Mononuclear cell (primary cell): ENCODE data around the gene SVIL. TPM values are rescaled to one million over a fixed set of nuclear protein-coding genes. Genes with fewer than 3 reads are reported as not detected.
"Not testable (repeated sequence)": the region's sequence is repeated elsewhere in the genome, so short reads cannot be mapped to it uniquely, and the experiment has no call there.

Source experiments
- H3K27me3 ChIP-seq: 2 replicates; pipeline ENCODE4 v1.6.0; 2011; ENCODE audit warnings: low read length, control low read depth; ENCODE audit not compliant: insufficient read depth
- H3K4me1 ChIP-seq: 2 replicates; pipeline ENCODE4 v1.5.1; 2011; ENCODE audit warnings: mild to moderate bottlenecking, low read length, control low read depth; ENCODE audit not compliant: insufficient read depth
- H3K4me3 ChIP-seq: 2 replicates; pipeline ENCODE4 v1.5.1; 2011; ENCODE audit warnings: mild to moderate bottlenecking, low read length, moderate library complexity
- H3K9me3 ChIP-seq: 2 replicates; pipeline ENCODE4 v1.5.1; 2011; ENCODE audit warnings: low read depth, mild to moderate bottlenecking, control low read depth, low read length
- total RNA-seq: library from RNA; depleted of rRNA; stranded (reverse); fragments of >200 nt; gene quantifications from one replicate; pipeline ENCODE4 v1.2.3, GENCODE V29; 2012

The SVIL gene
- total RNA-seq, 1 donor = 39.5 TPM

DNA sequence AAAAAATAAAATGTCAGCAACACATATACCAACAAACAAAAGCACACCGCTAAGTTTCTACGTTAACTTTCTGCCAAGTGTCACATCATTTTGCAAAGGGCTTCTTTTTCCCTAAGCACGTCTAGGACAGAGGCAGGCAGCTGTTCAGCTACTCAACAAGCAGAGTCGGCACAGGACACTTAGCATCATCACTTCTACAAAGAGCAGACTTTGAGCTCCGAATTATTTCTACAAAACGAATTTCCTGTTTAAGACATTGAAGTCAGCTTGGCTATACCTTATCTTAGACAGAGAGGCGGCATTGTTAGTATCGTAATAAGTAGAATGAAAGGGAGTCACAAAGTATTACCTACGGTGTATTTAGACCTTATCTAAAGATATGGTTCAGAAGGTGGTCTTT, 110.1 kb downstream of the SVIL start:
- H3K27me3 ChIP-seq = no peaks in the 10 kb centered on the region
- no peaks in the 10 kb centered on the region for H3K9me3 ChIP-seq
- no peaks in the 10 kb centered on the region for H3K4me1 ChIP-seq
- no peak overlapping the region for H3K4me3 ChIP-seq

GRCh38 chr10:29524294-29524693, 110.5 kb downstream of the SVIL start:
- no peak overlapping the region for H3K4me3 ChIP-seq
- H3K27me3 ChIP-seq = no peaks in the 10 kb centered on the region
- no peaks in the 10 kb centered on the region for H3K9me3 ChIP-seq
- no peaks in the 10 kb centered on the region for H3K4me1 ChIP-seq

GRCh38 chr10:29522918-29523317, 111.9 kb downstream of the SVIL start:
- Histone ChIP-seq H3K4me1 (no peaks in the 10 kb centered on the region), H3K4me3 (no peak overlapping the region), H3K27me3 (no peaks in the 10 kb centered on the region), H3K9me3 (no peaks in the 10 kb centered on the region)

DNA sequence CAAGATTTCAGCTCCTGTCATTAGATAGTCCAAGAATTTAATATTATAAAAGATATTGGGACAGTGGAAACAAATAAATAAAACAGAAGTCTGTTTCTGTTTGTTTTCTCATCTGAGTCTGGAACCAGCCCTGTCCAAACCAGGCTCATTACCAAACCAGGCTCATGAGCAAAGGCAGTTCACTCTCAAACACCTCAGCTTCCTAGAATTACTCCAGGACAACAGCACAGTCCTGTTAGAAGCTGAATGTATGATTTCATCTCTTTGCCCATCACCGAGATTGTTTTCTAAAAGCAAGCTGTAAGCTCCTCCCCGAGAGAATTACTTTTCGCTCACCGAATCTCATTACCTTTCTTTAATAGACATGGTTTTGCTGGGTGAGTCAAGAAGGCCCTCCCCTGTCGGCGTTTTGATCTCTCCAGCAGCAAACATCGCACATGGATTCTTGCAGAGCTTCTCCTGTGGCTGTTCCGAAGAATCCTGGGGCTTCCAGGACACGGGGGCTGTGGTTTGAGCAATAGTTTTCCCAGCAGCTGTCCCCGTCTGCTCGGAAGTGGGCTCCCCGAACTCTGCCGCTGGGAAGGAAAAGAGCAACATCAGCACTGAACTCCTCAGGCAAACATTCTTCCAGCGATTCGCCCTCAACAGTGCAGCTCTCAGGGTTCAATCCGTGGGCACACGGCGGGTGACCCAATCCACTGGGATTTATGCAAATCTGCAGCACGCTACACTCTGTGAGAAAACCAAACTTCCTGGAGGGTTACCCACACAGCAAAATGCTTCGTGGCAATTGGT, 112.5 kb downstream of the SVIL start:
- Histone ChIP-seq H3K4me3 (no peak overlapping the region), H3K9me3 (no peaks in the 10 kb centered on the region), H3K4me1 (no peaks in the 10 kb centered on the region), H3K27me3 (no peaks in the 10 kb centered on the region)

DNA sequence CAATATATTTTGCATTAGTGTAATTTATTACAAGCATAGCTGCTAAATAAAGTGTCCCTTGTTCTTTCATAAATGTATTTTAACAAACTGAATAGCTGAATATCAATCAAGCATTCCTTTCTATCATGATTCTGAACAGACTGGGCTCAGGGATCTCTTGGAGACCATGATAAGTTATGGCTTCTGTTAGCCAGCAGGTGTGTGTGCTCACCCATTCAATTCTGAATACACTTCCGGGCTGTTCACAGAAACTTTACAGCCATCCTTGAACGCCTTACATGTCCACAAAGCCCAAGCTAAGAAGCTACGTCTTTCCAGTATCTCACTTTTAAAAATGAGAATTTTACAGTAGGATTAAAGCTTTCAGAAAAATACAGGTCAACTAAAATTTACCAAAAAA, 115.1 kb downstream of the SVIL start:
- H3K9me3 ChIP-seq = no peaks in the 10 kb centered on the region
- H3K4me1 ChIP-seq = no peaks in the 10 kb centered on the region
- no peak overlapping the region for H3K4me3 ChIP-seq
- no peaks in the 10 kb centered on the region for H3K27me3 ChIP-seq

DNA sequence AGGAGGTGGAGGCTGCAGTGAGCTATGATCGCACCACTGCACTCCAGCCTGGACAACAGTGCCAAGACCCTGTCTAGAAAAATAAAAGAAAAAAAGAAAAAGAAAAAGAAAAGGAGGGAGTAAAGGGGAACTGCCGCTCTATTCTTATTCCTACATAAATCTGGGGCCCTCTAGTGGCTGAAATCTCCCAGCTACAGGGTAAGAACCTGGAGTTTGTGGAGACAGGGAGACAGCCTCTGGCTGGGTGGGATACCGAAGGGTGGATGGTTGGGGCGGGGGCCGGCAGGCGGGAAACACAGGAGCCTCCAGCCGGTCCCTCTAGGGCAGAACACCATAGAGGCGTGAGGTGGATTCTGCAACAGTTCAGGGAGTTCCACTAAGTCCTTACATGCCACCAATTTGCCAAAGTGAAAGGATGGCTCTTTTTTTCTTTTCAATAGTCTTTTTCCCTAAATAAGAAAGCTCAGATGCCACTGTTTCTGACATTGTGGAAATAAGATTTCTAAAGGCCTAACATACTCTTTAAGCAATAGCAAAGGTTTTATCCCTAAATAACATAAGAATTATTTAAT, 117.3 kb downstream of the SVIL start:
- Histone ChIP-seq H3K27me3 (no peaks in the 10 kb centered on the region), H3K9me3 (no peaks in the 10 kb centered on the region), H3K4me3 (no peak overlapping the region), H3K4me1 (no peaks in the 10 kb centered on the region)

GRCh38 chr10:29516309-29516932, 118.3 kb downstream of the SVIL start:
- not testable (repeated sequence) for H3K27me3 ChIP-seq, H3K9me3 ChIP-seq, H3K4me1 ChIP-seq, H3K4me3 ChIP-seq

DNA sequence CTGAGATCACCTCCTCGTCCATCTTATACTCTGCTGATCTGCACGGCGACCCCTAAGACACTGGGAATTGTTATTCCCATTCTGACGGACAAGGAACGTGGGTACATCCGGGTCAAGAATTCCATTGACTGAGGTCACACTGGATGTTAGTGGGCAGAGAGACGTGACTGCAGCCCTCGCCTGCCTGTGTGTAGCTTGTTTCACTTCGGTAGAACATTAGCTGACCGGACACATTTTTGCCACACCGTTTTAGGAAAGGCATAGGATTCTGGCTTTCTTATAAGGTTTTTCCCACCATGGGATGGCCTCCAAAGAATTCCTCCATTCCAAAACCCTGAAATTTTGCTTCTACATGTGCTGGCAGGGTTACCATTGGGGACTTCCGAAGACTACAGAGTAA, 118.9 kb downstream of the SVIL start:
- not testable (repeated sequence) for H3K4me1 ChIP-seq, H3K27me3 ChIP-seq, H3K9me3 ChIP-seq, H3K4me3 ChIP-seq

DNA sequence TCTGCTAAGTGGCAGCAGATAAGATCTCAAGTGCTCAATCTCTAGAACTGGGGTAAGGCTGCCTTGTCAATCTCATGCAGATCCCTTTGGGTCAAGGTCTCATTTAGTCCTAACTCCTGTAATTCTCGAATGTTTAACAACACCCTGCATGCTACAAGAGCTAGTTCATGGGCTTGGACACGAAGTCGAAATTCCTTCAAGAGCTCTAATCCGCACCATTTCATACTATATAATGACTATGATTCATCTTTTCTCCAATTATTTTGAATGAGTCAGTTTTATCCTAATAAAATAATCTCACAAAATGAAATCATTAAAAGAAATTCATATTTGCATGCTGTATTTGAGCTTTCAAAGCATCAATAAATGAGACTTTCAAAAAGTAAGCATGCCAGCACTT, 119.7 kb downstream of the SVIL start:
- not testable (repeated sequence) for H3K9me3 ChIP-seq, H3K4me1 ChIP-seq, H3K4me3 ChIP-seq, H3K27me3 ChIP-seq

- no peaks in the 10 kb centered on the region for H3K27me3 ChIP-seq
- no peaks in the 10 kb centered on the region for H3K9me3 ChIP-seq
- H3K4me3 ChIP-seq = no peak overlapping the region
- H3K4me1 ChIP-seq = no peaks in the 10 kb centered on the region
These were observed 120.5 kb downstream of the SVIL start for GRCh38 chr10:29514306-29514705.

- H3K9me3 ChIP-seq = no peaks in the 10 kb centered on the region
- no peaks in the 10 kb centered on the region for H3K4me1 ChIP-seq
- H3K27me3 ChIP-seq = no peaks in the 10 kb centered on the region
- H3K4me3 ChIP-seq = no peak overlapping the region
These were observed 122.3 kb downstream of the SVIL start for GRCh38 chr10:29512425-29512974.

DNA sequence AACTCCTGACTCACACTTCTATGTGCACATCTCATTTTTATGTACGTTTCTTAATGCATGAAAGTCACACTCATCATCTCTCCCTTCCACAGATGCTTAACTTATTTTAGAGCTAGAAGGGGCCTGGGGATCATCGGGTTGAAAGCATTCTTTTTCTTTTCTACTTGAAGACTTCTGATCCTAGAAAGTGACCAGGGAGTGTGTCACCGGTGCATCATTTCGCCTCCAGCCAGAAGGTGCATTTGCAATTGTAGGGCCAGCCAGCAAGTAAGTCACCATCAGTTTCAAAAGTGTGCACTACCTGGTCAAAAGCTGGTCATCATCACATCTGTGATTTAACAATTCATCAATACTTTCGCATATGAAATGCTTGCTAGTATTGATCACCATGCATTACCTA, 123.0 kb downstream of the SVIL start:
- not testable (repeated sequence) for H3K9me3 ChIP-seq, H3K4me3 ChIP-seq, H3K27me3 ChIP-seq, H3K4me1 ChIP-seq

- not testable (repeated sequence) for H3K27me3 ChIP-seq, H3K4me3 ChIP-seq, H3K4me1 ChIP-seq, H3K9me3 ChIP-seq
These were observed 124.2 kb downstream of the SVIL start for GRCh38 chr10:29510483-29511157.

GRCh38 chr10:29508554-29509244, 126.1 kb downstream of the SVIL start:
- Histone ChIP-seq H3K27me3 (no peaks in the 10 kb centered on the region), H3K9me3 (no peaks in the 10 kb centered on the region), H3K4me1 (no peaks in the 10 kb centered on the region), H3K4me3 (no peak overlapping the region)

- H3K4me1 ChIP-seq, H3K9me3 ChIP-seq, H3K4me3 ChIP-seq, H3K27me3 ChIP-seq: not testable (repeated sequence)
These were observed 127.0 kb downstream of the SVIL start for GRCh38 chr10:29507750-29508149.
